K562 (cell line): ENCODE measurements around the gene FBXW9. TPM values are rescaled to one million over a fixed set of nuclear protein-coding genes. Genes with fewer than 3 reads are reported as not detected.

Experiments
- BDP1 ChIP-seq: IDR thresholded peaks from 3 replicates; pipeline ENCODE4 v1.6.1; 2011; ENCODE audit not compliant: insufficient read length, insufficient read depth
- CAMTA2 ChIP-seq: fragments of 250-450 bp; sonication (Bioruptor Pico); conservative IDR thresholded peaks from 2 replicates; pipeline ENCODE4 v1.5.1; 2022
- EZH2 ChIP-seq: IDR thresholded peaks from 2 replicates; pipeline ENCODE4 v1.6.1; 2012; ENCODE audit warnings: low read depth, mild to moderate bottlenecking, inconsistent platforms, low read length, borderline replicate concordance
- FOSL1 ChIP-seq: fragments of 200-800 bp; sonication (Bioruptor generic); conservative IDR thresholded peaks from 2 replicates; pipeline ENCODE4 v1.6.1; 2016; ENCODE audit warnings: missing genetic modification characterization, missing compliant biosample characterization
- HNRNPH1 ChIP-seq: fragments of 200-400 bp; formaldehyde crosslinking; optimal IDR thresholded peaks from 2 replicates; pipeline ENCODE3; 2017; ENCODE audit warnings: low read depth, mild to moderate bottlenecking, low read length, moderate library complexity
- IRF9 ChIP-seq: fragments of 450-650 bp; IDR thresholded peaks from 2 replicates; pipeline ENCODE4 v1.6.1; 2016; ENCODE audit warnings: missing biosample characterization, missing genetic modification characterization
- KLF10 ChIP-seq: fragments of 250-450 bp; sonication (Bioruptor Pico); IDR thresholded peaks from 2 replicates; pipeline ENCODE4 v1.6.1; 2021; ENCODE audit warnings: matching md5 sums
- MTF1 ChIP-seq: fragments of 250-450 bp; sonication (Bioruptor Pico); IDR thresholded peaks from 2 replicates; pipeline ENCODE4 v1.9.0; 2021; ENCODE audit warnings: moderate library complexity, mild to moderate bottlenecking, inconsistent platforms, borderline replicate concordance
- NR3C1 ChIP-seq: sonication (generic); formaldehyde crosslinking; IDR thresholded peaks from 2 replicates; pipeline ENCODE4 v1.8.1; 2022; ENCODE audit warnings: missing genetic modification reagents
- POLR2A ChIP-seq: fragments of 450-650 bp; conservative IDR thresholded peaks from 2 replicates; pipeline ENCODE4 v1.6.1; 2016
- POLR2H ChIP-seq: IDR thresholded peaks from 2 replicates; pipeline ENCODE4 v1.6.1; 2016; ENCODE audit warnings: missing genetic modification characterization, low read depth, mild to moderate bottlenecking, control low read depth, missing compliant biosample characterization, moderate library complexity
- TAF7 ChIP-seq: fragments of 450-650 bp; IDR thresholded peaks from 2 replicates; pipeline ENCODE4 v1.6.1; 2016; ENCODE audit warnings: missing genetic modification characterization, missing compliant biosample characterization
- XRCC4 ChIP-seq: IDR thresholded peaks from one replicate; pipeline ENCODE4 v1.6.1; 2011; ENCODE audit not compliant: insufficient read depth, insufficient read length; ENCODE audit errors: extremely low read depth
- ZBTB40 ChIP-seq, 2 experiments: fragments of 450-650 bp in 1 of 2; sonication (generic) in 1 of 2; formaldehyde crosslinking in 1 of 2; IDR thresholded peaks; 2 replicates each; pipeline versions ENCODE4 v1.7.1 to v1.9.0; 2016 to 2022; ENCODE audit warnings: inconsistent platforms in 1 of 2, mild to moderate bottlenecking in 1 of 2, missing genetic modification reagents in 1 of 2
- ZBTB8A ChIP-seq: fragments of 450-650 bp; IDR thresholded peaks from 2 replicates; pipeline ENCODE4 v1.6.1; 2018; ENCODE audit warnings: mild to moderate bottlenecking, moderate library complexity; ENCODE audit not compliant: partially characterized antibody
- ZC3H11A ChIP-seq: IDR thresholded peaks from 2 replicates; pipeline ENCODE4 v1.6.1; 2012; ENCODE audit warnings: low read depth, low read length, improper control_type of control experiment
- polyA plus RNA-seq, 8 experiments: library from polyadenylated mRNA; depleted of rRNA in 4 of 8; stranded (reverse) in 5 of 8; unstranded in 3 of 8; fragments of >200 nt; fragmentation: Nextera tagmentation in 2 of 8; fragmentation: Illumina TruSeq in 1 of 8; extraction: Ambion mirVana in 2 of 8; extraction: Trizol in 1 of 8; gene quantifications; 2 replicates each; pipeline versions ENCODE4 v1.2.1 to v1.2.3, GENCODE V29; 2011 to 2014; ENCODE audit warnings: inconsistent platforms in 1 of 8, missing spikeins in 1 of 8
- total RNA-seq, 7 experiments: library from RNA; depleted of rRNA in 6 of 7; stranded (reverse); fragments of >200 nt in 6 of 7; fragmentation: Illumina TruSeq in 2 of 7; extraction: Trizol in 2 of 7; gene quantifications; 2 replicates each; pipeline versions ENCODE4 v1.2.1 to v1.2.3, GENCODE V29; 2011 to 2021; ENCODE audit warnings: low replicate concordance in 1 of 7

Gene FBXW9
- total and polyA plus RNA-seq, 9 of the 15 experiments (the other 6 are each of a cell fraction or from before 2014, with no cell fraction given), result 0.23 to 21.7 (median 6.2) TPM

- TF ChIP-seq ZBTB40 (IDR thresholded peaks at IDR 0.05) (peak; percentile 97), ZBTB40 (CRISPR knock-in tag; IDR thresholded peaks at IDR 0.05) (no peak), ZC3H11A (no peak), ZBTB8A (no peak), KLF10 (CRISPR knock-in tag) (no peak), HNRNPH1 (no peak), POLR2A (peak; percentile 85), TAF7 (tag) (no peak), NR3C1 (CRISPR knock-in tag) (no peak), EZH2 (no peak), CAMTA2 (no peak), MTF1 (CRISPR knock-in tag) (no peak), FOSL1 (tag) (no peak), POLR2H (peak; percentile 46; the same call in 1 of the 2 replicates), BDP1 (no peak), XRCC4 (no peak), IRF9 (no peak)
Observed at GRCh38 chr19:12696366-12697335, at the start of gene FBXW9 (continued).
